Stomach (tissue), 4 donors: ENCODE measurements around the gene C5orf24.
"Not testable (repeated sequence)": the region's sequence is repeated elsewhere in the genome, so short reads cannot be mapped to it uniquely, and the experiment has no call there.

Experiments
- CTCF ChIP-seq, 7 experiments: fragments of 450-650 bp in 4 of 7; fragments of 200-600 bp in 3 of 7; sonication (generic) in 3 of 7; IDR thresholded peaks; one replicate each; pipeline ENCODE4 v1.5.1; 2016 to 2019; ENCODE audit warnings: antibody characterized with exemption in 7 of 7, control low read depth in 2 of 7, mild to moderate bottlenecking in 1 of 7
- EP300 ChIP-seq: sonication (generic); formaldehyde crosslinking; IDR thresholded peaks from one replicate; pipeline ENCODE4 v1.6.1; 2017; ENCODE audit warnings: antibody characterized with exemption
- POLR2A ChIP-seq, 4 donors: fragments of 450-650 bp; IDR thresholded peaks; one replicate each; pipeline ENCODE4 v1.6.1; 2016; ENCODE audit warnings: antibody characterized with exemption in 4 of 4, control low read depth in 2 of 4, mild to moderate bottlenecking in 1 of 4, moderate library complexity in 1 of 4
- POLR2AphosphoS5 ChIP-seq, 3 donors: sonication (generic); formaldehyde crosslinking; IDR thresholded peaks; one replicate each; pipeline ENCODE4 v1.6.1; 2016; ENCODE audit warnings: antibody characterized with exemption in 3 of 3

GRCh38 chr5:134881711-134882110, 35.9 kb downstream of the C5orf24 start:
- TF ChIP-seq POLR2A (IDR thresholded peaks at IDR 0.05); CTCF (IDR thresholded peaks at IDR 0.05); POLR2AphosphoS5 (IDR thresholded peaks at IDR 0.05); EP300: not testable (repeated sequence)
